ENCODE data around the gene JARID2.
A peak's percentile ranks its signal among the peaks of the same experiment; 100 is the strongest.

Gene JARID2

GRCh38 chr6:15252195-15252594, 6.3 kb downstream of the JARID2 start:
- no peak for DNase-seq (ENCODE audit: low read depth)
- no peak overlapping the region for H3K4me3 ChIP-seq (ENCODE audit: low read depth, low read length)
- TF ChIP-seq CTCF (conservative IDR thresholded peaks at IDR 0.05; ENCODE audit: low read depth, low read length) = no peak

GRCh38 chr6:15253203-15254022, 7.5 kb downstream of the JARID2 start:
- no peak for TF ChIP-seq CTCF (conservative IDR thresholded peaks at IDR 0.05; ENCODE audit: low read depth, low read length)
- no peak overlapping the region for H3K4me3 ChIP-seq (ENCODE audit: low read depth, low read length)
- no peak for DNase-seq (ENCODE audit: low read depth)

GRCh38 chr6:15254070-15254975, 8.5 kb downstream of the JARID2 start:
- peak; percentile 48 for DNase-seq (ENCODE audit: low read depth)
- TF ChIP-seq CTCF (conservative IDR thresholded peaks at IDR 0.05; ENCODE audit: low read depth, low read length) = peak; percentile 13
- no peak overlapping the region for H3K4me3 ChIP-seq (ENCODE audit: low read depth, low read length)

GRCh38 chr6:15255481-15255880, 9.6 kb downstream of the JARID2 start:
- no peak for TF ChIP-seq CTCF (conservative IDR thresholded peaks at IDR 0.05; ENCODE audit: low read depth, low read length)
- DNase-seq (ENCODE audit: low read depth) = no peak
- H3K4me3 ChIP-seq (ENCODE audit: low read depth, low read length) = no peak overlapping the region

GRCh38 chr6:15255909-15256395, 10.1 kb downstream of the JARID2 start:
- no peak overlapping the region for H3K4me3 ChIP-seq (ENCODE audit: low read depth, low read length)
- TF ChIP-seq CTCF (conservative IDR thresholded peaks at IDR 0.05; ENCODE audit: low read depth, low read length) = no peak
- DNase-seq (ENCODE audit: low read depth) = no peak

- no peak overlapping the region for H3K4me3 ChIP-seq (ENCODE audit: low read depth, low read length)
- TF ChIP-seq CTCF (conservative IDR thresholded peaks at IDR 0.05; ENCODE audit: low read depth, low read length) = no peak
- DNase-seq (ENCODE audit: low read depth) = no peak
Observed at GRCh38 chr6:15256538-15257271, 10.8 kb downstream of the JARID2 start.
